Epithelial cell of umbilical artery (primary cell): Measurements from ENCODE around the gene SYP. TPM values are rescaled to one million over a fixed set of nuclear protein-coding genes. Genes with fewer than 3 reads are reported as not detected.

Experiments used
- total RNA-seq: library from RNA; depleted of rRNA; stranded (reverse); fragments of >200 nt; gene quantifications from 2 replicates; pipeline ENCODE4 v1.2.3, GENCODE V29; 2014

SYP gene
- under 0.01 and 0.15 TPM in 2 replicates for total RNA-seq

GRCh38 chrX:49199906-49200771, at the start of gene SYP:
TSS of gene SYP (minus strand) at chrX:49200193. CDS start at chrX:49200186, 7 bp downstream.

DNA sequence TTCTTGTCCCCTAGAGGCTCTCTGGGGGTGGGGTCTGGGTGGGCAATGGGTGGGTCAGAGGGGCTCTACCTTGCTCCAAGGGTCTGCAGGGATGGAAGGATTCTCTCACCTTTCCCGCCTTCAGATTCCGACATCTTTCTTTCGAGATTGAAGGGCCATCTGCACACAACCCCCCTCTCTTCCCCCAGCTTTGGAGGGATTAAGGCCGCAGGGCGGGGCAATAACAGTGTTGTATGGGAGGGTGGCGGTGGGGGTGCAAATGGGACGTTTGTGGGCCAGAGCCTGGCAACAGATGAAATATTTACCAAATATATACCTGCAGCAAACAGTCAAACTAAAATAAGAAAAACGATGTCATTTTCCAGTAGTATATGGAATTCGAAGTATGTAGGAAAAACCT, 33.2 kb upstream of the SYP start, which contains the start of gene CACNA1F:
TSS of gene CACNA1F (minus strand) at position 165 of the 400 bp plus-strand sequence. CDS start at position 134, 31 bp downstream.

GRCh38 chrX:49186125-49187027, 13.6 kb downstream of the SYP start, which contains the start of gene PRICKLE3:
TSS of gene PRICKLE3 (minus strand) at chrX:49186373. CDS start at chrX:49186297, 76 bp downstream.

GRCh38 chrX:49171752-49172279, 28.2 kb downstream of the SYP start, which contains the start of gene PLP2:
TSS of gene PLP2 (plus strand) at chrX:49171898. CDS start at chrX:49172001, 103 bp downstream.

GRCh38 chrX:49162620-49163019, 37.4 kb downstream of the SYP start, which contains the start of gene MAGIX:
TSS of gene MAGIX (plus strand) at chrX:49162758. CDS start at chrX:49162890, 132 bp downstream.

Other genes with a start within 250 kb of the SYP start
- gene OTUD5, start 242.6 kb downstream of the SYP start, total RNA-seq = 18.4 and 25.7 TPM in 2 replicates
- gene KCND1, start 228.3 kb downstream of the SYP start, total RNA-seq = 0.46 and 0.65 TPM in 2 replicates
- gene GRIPAP1, start 197.9 kb downstream of the SYP start, total RNA-seq = 22.4 and 27.1 TPM in 2 replicates
- gene TFE3, start 156.8 kb downstream of the SYP start, total RNA-seq = 15.3 and 18.1 TPM in 2 replicates
- 0.61 and 0.65 TPM in 2 replicates for gene CCDC120, start 141.2 kb downstream of the SYP start, total RNA-seq
- 4.6 and 5.2 TPM in 2 replicates for gene PRAF2, start 126.2 kb downstream of the SYP start, total RNA-seq
- 24.0 and 34.0 TPM in 2 replicates for gene WDR45, start 120.3 kb downstream of the SYP start, total RNA-seq
- 23.4 and 25.1 TPM in 2 replicates for gene GPKOW, start 76.5 kb downstream of the SYP start, total RNA-seq
- 0.65 and 1.7 TPM in 2 replicates for gene MAGIX, start 37.4 kb downstream of the SYP start, total RNA-seq
- 7.8 and 13.3 TPM in 2 replicates for gene PLP2, start 28.3 kb downstream of the SYP start, total RNA-seq
- 5.2 and 6.2 TPM in 2 replicates for gene PRICKLE3, start 13.8 kb downstream of the SYP start, total RNA-seq
- gene CACNA1F, start 33.1 kb upstream of the SYP start, total RNA-seq = not detected in 2 replicates
- 8.1 and 10.6 TPM in 2 replicates for gene CCDC22, start 35.3 kb upstream of the SYP start, total RNA-seq
- gene FOXP3, start 64.5 kb upstream of the SYP start, total RNA-seq = not detected in 2 replicates
- gene PPP1R3F, start 69.6 kb upstream of the SYP start, total RNA-seq = 1.9 and 2.9 TPM in 2 replicates
- not detected in 2 replicates for gene GAGE10, start 103.5 kb upstream of the SYP start, total RNA-seq
- gene GAGE12J, start 121.8 kb upstream of the SYP start, total RNA-seq = not detected in 2 replicates
- gene GAGE13, start 131.4 kb upstream of the SYP start, total RNA-seq = not detected in 2 replicates